CD4-positive, alpha-beta T cell treated with Interleukin-15 for 1 hour (primary cell): ENCODE measurements around the gene ARHGEF12.

Source experiments
- DNase-seq: peaks from one replicate; pipeline ENCODE4 v3.0.0-alpha.2; 2020

ARHGEF12 gene

GRCh38 chr11:120431633-120432032 is 95.4 kb downstream of the ARHGEF12 start:
- no peak for DNase-seq

GRCh38 chr11:120432056-120433018 is 96.1 kb downstream of the ARHGEF12 start:
- DNase-seq, result no peak

- no peak for DNase-seq
Measured at GRCh38 chr11:120441592-120441991, 105.4 kb downstream of the ARHGEF12 start.

- DNase-seq, result no peak
Measured at GRCh38 chr11:120442031-120442430, 105.8 kb downstream of the ARHGEF12 start.

- no peak for DNase-seq
Measured at GRCh38 chr11:120446802-120447201, 110.6 kb downstream of the ARHGEF12 start.

- DNase-seq, result no peak
Measured at GRCh38 chr11:120448240-120448639, 112.0 kb downstream of the ARHGEF12 start.

GRCh38 chr11:120455487-120455886 is 119.3 kb downstream of the ARHGEF12 start:
- no peak for DNase-seq

- DNase-seq, result no peak
Measured at GRCh38 chr11:120457996-120458395, 121.8 kb downstream of the ARHGEF12 start.

GRCh38 chr11:120462825-120463224 is 126.6 kb downstream of the ARHGEF12 start:
- no peak for DNase-seq

GRCh38 chr11:120465921-120466534 is 129.8 kb downstream of the ARHGEF12 start:
- DNase-seq, result no peak

GRCh38 chr11:120467627-120468026 is 131.4 kb downstream of the ARHGEF12 start:
- DNase-seq, result no peak

GRCh38 chr11:120471131-120471530 is 134.9 kb downstream of the ARHGEF12 start:
- no peak for DNase-seq

- DNase-seq, result no peak
Measured at GRCh38 chr11:120471994-120472393, 135.8 kb downstream of the ARHGEF12 start.

- no peak for DNase-seq
Measured at GRCh38 chr11:120473503-120473902, 137.3 kb downstream of the ARHGEF12 start.

GRCh38 chr11:120482149-120482548 is 145.9 kb downstream of the ARHGEF12 start:
- DNase-seq, result no peak

- DNase-seq, result no peak
Measured at GRCh38 chr11:120484722-120485121, 148.5 kb downstream of the ARHGEF12 start.

- DNase-seq, result no peak
Measured at GRCh38 chr11:120486138-120486537, 149.9 kb downstream of the ARHGEF12 start.

- DNase-seq, result no peak
Measured at GRCh38 chr11:120489799-120490198, 153.6 kb downstream of the ARHGEF12 start.

GRCh38 chr11:120492486-120492885 is 156.3 kb downstream of the ARHGEF12 start:
- no peak for DNase-seq

GRCh38 chr11:120494595-120494994 is 158.4 kb downstream of the ARHGEF12 start:
- DNase-seq, result no peak

- DNase-seq, result no peak
Measured at GRCh38 chr11:120499088-120499487, 162.9 kb downstream of the ARHGEF12 start.

- DNase-seq, result no peak
Measured at GRCh38 chr11:120499859-120500258, 163.6 kb downstream of the ARHGEF12 start.

- no peak for DNase-seq
Measured at GRCh38 chr11:120500414-120501071, 164.3 kb downstream of the ARHGEF12 start.

GRCh38 chr11:120501440-120501839 is 165.2 kb downstream of the ARHGEF12 start:
- no peak for DNase-seq
